Skin of body (tissue), 2 donors: ENCODE results near the gene ABAT. TPM values are rescaled to one million over a fixed set of nuclear protein-coding genes. Genes with fewer than 3 reads are reported as not detected.

Experiments
- DNase-seq: peaks from one replicate; lab custom pipeline; 2025; lab: John Stamatoyannopoulos, UW
- total RNA-seq: library from RNA; depleted of rRNA; stranded (reverse); fragments of >200 nt; gene quantifications from one replicate; pipeline ENCODE4 v1.2.3, GENCODE V29; 2014

Gene ABAT
- total RNA-seq, result 5.8 TPM

- DNase-seq, result peak; percentile 53
Observed at GRCh38 chr16:8674413-8675022, at the start of gene ABAT. Gene ABAT (plus strand): TSS chr16:8674617. CDS start chr16:8735740, 61,123 bp downstream.

- no peak for DNase-seq
Observed at GRCh38 chr16:8625491-8626087, 48.8 kb upstream of the ABAT start.

- DNase-seq, result no peak
Observed at GRCh38 chr16:8626946-8627345, 47.5 kb upstream of the ABAT start.

- DNase-seq, result no peak
Observed at GRCh38 chr16:8627456-8627855, 47.0 kb upstream of the ABAT start.

GRCh38 chr16:8628981-8629725 is 45.3 kb upstream of the ABAT start:
- no peak for DNase-seq

- DNase-seq, result no peak
Observed at GRCh38 chr16:8630255-8630953, 44.0 kb upstream of the ABAT start.

- no peak for DNase-seq
Observed at GRCh38 chr16:8631373-8631772, 43.0 kb upstream of the ABAT start.

- DNase-seq, result no peak
Observed at GRCh38 chr16:8631818-8632465, 42.5 kb upstream of the ABAT start.

GRCh38 chr16:8632675-8633182 is 41.7 kb upstream of the ABAT start:
- no peak for DNase-seq

GRCh38 chr16:8634991-8635736 is 39.3 kb upstream of the ABAT start:
- DNase-seq, result no peak

- DNase-seq, result no peak
Observed at GRCh38 chr16:8639694-8640093, 34.7 kb upstream of the ABAT start.

GRCh38 chr16:8641671-8642070 is 32.7 kb upstream of the ABAT start:
- DNase-seq, result no peak

GRCh38 chr16:8642146-8642545 is 32.3 kb upstream of the ABAT start:
- DNase-seq, result no peak

- no peak for DNase-seq
Observed at GRCh38 chr16:8644211-8645140, 29.9 kb upstream of the ABAT start.

GRCh38 chr16:8645141-8645521 is 29.3 kb upstream of the ABAT start:
- DNase-seq, result no peak

- no peak for DNase-seq
Observed at GRCh38 chr16:8645831-8646230, 28.6 kb upstream of the ABAT start.

GRCh38 chr16:8646326-8647053 is 27.9 kb upstream of the ABAT start:
- DNase-seq, result no peak

GRCh38 chr16:8647721-8648318 is 26.6 kb upstream of the ABAT start:
- DNase-seq, result no peak

- DNase-seq, result no peak
Observed at GRCh38 chr16:8648877-8649276, 25.5 kb upstream of the ABAT start.
